ENCODE data around the gene CCDC88C.
A peak's percentile ranks its signal among the peaks of the same experiment; 100 is the strongest.
"Not testable (repeated sequence)": the region's sequence is repeated elsewhere in the genome, so short reads cannot be mapped to it uniquely, and the experiment has no call there.

CCDC88C gene

GRCh38 chr14:91415794-91416743 lies 1.6 kb downstream of the CCDC88C start:
- DNase-seq (ENCODE audit: low read depth): no peak
- H3K4me3 ChIP-seq (ENCODE audit: low read length): peak overlapping the region; percentile 64
- no peak for TF ChIP-seq CTCF (conservative IDR thresholded peaks at IDR 0.05; ENCODE audit: low read depth, low read length)

GRCh38 chr14:91414475-91414833 lies 3.2 kb downstream of the CCDC88C start:
- no peak overlapping the region for H3K4me3 ChIP-seq (ENCODE audit: low read length)
- no peak for DNase-seq (ENCODE audit: low read depth)
- TF ChIP-seq CTCF (conservative IDR thresholded peaks at IDR 0.05; ENCODE audit: low read depth, low read length): no peak

- TF ChIP-seq CTCF (conservative IDR thresholded peaks at IDR 0.05; ENCODE audit: low read depth, low read length): no peak
- no peak for DNase-seq (ENCODE audit: low read depth)
Measured at GRCh38 chr14:91413547-91414474, 3.8 kb downstream of the CCDC88C start.

GRCh38 chr14:91412939-91413338 lies 4.7 kb downstream of the CCDC88C start:
- TF ChIP-seq CTCF (conservative IDR thresholded peaks at IDR 0.05; ENCODE audit: low read depth, low read length): no peak
- DNase-seq (ENCODE audit: low read depth): no peak
- no peak overlapping the region for H3K4me3 ChIP-seq (ENCODE audit: low read length)

More at GRCh38 chr14:91413547-91414474, 3.8 kb downstream of the CCDC88C start:
- H3K4me3 ChIP-seq (ENCODE audit: low read length): no peak overlapping the region

- no peak overlapping the region for H3K4me3 ChIP-seq (ENCODE audit: low read length)
- no peak for DNase-seq (ENCODE audit: low read depth)
- no peak for TF ChIP-seq CTCF (conservative IDR thresholded peaks at IDR 0.05; ENCODE audit: low read depth, low read length)
Measured at GRCh38 chr14:91410771-91411536, 6.7 kb downstream of the CCDC88C start.

GRCh38 chr14:91409928-91410718 lies 7.5 kb downstream of the CCDC88C start:
- no peak overlapping the region for H3K4me3 ChIP-seq (ENCODE audit: low read length)
- TF ChIP-seq CTCF (conservative IDR thresholded peaks at IDR 0.05; ENCODE audit: low read depth, low read length): no peak
- no peak for DNase-seq (ENCODE audit: low read depth)

GRCh38 chr14:91409240-91409639 lies 8.4 kb downstream of the CCDC88C start:
- not testable (repeated sequence) for H3K4me3 ChIP-seq (ENCODE audit: low read length); DNase-seq (ENCODE audit: low read depth)
